ENCODE results near the gene CAPN11.

- TF ChIP-seq CTCF (IDR thresholded peaks at IDR 0.05; ENCODE audit: poor library complexity, severe bottlenecking) = no peak
- TF ChIP-seq EP300 (conservative IDR thresholded peaks at IDR 0.05; ENCODE audit: poor library complexity, severe bottlenecking) = no peak
- TF ChIP-seq SMC3 (conservative IDR thresholded peaks at IDR 0.05; ENCODE audit: poor library complexity) = no peak
- TF ChIP-seq RAD21 (conservative IDR thresholded peaks at IDR 0.05) = no peak
- TF ChIP-seq EZH2 (IDR thresholded peaks at IDR 0.05; ENCODE audit: borderline replicate concordance, insufficient read depth, low read length, poor library complexity, severe bottlenecking) = no peak
- no peak for TF ChIP-seq POLR2AphosphoS5 (IDR thresholded peaks at IDR 0.05)
- TF ChIP-seq REST (IDR thresholded peaks at IDR 0.05; ENCODE audit: borderline replicate concordance) = no peak
- no peak for TF ChIP-seq MXI1 (conservative IDR thresholded peaks at IDR 0.05; ENCODE audit: poor library complexity, severe bottlenecking)
Measured at GRCh38 chr6:44146685-44147084, 11.9 kb upstream of the CAPN11 start.

All from neural cell (in vitro differentiated cells).